GM18526 (cell line): ENCODE data around the gene RAPGEF5.

Experiments
- POLR2A ChIP-seq: IDR thresholded peaks from 3 replicates; pipeline ENCODE4 v1.6.1; 2011; ENCODE audit not compliant: insufficient read length; ENCODE audit errors: extremely low read depth

Gene RAPGEF5

DNA sequence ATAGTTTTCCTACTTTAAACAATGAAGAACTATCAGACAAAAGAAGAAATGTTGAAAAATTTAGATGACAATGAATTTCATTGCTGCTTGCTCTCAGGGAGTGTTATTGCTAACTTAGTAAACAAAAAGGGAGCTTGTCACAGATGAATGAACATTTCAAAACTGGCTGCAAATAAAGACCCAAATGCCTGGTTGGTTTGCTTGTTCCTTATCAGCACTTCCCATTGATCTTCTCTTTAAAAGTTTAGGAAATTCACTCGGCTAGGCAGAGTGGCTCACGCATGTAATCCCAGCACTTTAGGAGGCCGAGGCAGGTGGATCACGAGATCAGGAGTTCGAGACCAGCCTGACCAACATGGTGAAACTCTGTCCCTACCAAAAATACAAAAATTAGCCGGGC, 167.2 kb downstream of the RAPGEF5 start:
- TF ChIP-seq POLR2A, result no peak

DNA sequence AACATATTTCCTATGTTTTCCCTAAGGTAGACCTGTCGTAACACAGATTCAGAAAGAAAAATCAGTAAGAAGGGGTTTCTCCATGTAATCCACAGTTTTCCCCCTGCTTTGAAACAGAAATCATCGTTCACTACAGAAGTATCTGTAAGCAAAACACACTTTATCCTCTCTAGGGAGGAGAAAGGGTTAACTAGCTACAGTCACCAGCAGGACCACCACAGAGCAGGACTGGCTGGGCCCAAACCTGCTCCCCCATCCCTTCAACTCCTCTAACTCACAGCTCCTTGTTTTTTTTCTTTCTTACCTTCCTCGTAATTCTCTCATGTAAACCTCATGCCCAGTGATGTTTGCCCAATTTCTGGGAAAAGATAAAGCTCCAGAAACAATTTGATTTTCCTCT, 167.7 kb downstream of the RAPGEF5 start:
- TF ChIP-seq POLR2A, result no peak

GRCh38 chr7:22187691-22188348, 169.1 kb downstream of the RAPGEF5 start:
- no peak for TF ChIP-seq POLR2A

- no peak for TF ChIP-seq POLR2A
Measured at GRCh38 chr7:22185559-22185958, 171.4 kb downstream of the RAPGEF5 start.

- TF ChIP-seq POLR2A, result no peak
Measured at GRCh38 chr7:22184549-22185199, 172.3 kb downstream of the RAPGEF5 start.

DNA sequence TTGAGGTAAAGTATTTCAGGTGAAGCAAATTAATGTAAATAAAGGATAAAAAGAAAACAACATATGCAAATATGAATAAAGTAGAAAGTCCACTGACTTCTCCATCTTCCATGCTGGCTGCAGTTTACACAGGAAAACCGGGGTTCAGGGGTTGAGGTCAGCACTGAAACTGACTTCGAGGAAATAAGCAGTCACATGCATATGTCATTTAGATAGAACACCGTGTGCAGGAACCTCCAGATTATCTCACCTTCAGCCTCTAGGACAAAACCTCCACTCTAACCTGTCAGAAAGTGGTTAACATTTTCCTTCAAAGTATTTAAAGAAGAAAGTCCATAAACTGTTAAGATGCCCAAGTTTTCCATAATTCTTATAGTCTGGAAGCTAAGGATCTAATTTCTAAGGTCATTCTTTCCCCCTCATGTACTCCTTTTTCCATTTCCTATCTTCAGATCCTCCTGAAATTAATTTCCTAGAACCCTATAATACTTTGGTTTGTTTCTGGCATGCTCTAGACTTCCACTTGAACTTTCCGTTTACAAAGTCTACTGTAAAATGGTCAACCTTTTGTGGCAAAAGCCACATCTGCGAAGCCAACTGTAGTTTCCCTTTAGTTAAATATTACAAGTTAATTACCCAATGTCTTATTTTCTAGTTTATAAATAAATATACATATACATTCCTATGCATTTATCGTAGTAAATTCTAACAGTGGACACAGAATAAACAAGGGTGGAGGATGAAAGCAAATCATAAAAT, 173.3 kb downstream of the RAPGEF5 start:
- TF ChIP-seq POLR2A, result no peak

GRCh38 chr7:22182149-22182548, 174.8 kb downstream of the RAPGEF5 start:
- TF ChIP-seq POLR2A, result no peak

GRCh38 chr7:22181663-22182062, 175.3 kb downstream of the RAPGEF5 start:
- no peak for TF ChIP-seq POLR2A

DNA sequence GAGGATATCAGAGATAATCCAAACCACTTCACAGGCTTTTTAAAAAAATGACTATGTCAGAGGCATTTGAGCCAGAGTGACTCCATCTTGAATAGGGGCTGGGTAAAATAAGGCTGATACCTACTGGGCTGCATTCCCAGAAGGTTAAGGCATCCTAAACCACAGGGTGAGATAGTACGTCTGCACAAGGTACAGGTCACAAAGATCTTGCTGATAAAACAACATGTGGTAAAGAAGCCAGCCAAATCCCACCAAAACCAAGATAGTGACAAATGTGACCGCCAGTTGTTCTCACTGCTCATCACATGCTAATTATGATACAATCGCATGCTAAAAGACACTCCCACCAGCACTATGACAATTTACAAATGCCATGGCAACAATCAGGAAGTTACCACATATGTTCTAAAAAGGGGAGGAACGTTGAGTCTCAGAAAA, 177.5 kb downstream of the RAPGEF5 start:
- no peak for TF ChIP-seq POLR2A

DNA sequence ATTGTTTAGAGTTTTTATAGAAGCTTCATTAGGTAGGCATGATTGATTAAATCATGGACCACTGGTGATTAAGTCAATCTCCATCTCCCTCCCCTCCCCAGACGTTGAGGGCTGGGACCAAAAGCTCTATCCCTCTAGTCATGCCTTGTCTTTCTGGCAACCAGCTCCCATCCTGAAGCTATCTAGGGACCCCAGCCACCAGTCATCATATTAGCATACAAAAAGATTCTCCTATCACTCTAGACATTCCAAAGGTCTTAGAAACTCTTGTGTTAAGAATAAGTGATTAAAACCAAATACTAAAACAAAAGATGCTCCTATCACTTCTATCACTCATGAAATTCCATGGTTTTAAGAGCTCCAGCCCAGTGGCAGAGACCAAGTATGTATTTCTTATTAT, 178.2 kb downstream of the RAPGEF5 start:
- no peak for TF ChIP-seq POLR2A

- no peak for TF ChIP-seq POLR2A
Measured at GRCh38 chr7:22176791-22177412, 180.1 kb downstream of the RAPGEF5 start.

DNA sequence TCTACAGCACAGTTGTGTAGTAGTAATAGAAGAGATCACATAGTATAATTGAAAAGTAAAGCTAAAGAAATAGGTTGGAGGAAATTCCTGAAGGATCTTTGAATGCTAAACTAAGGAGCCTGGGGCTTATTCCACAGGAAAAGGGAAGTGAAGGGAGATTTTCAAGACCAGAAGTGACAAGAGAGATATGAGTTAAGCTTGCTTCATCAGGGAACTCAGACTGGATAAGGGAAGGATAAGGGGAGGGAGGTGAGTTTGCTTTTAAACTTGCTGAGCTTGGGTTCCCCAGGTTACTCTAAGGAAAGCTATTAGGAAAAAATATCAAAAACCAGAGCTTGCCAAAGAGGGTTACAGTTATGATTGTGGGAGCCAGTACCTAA, 182.4 kb downstream of the RAPGEF5 start:
- no peak for TF ChIP-seq POLR2A

DNA sequence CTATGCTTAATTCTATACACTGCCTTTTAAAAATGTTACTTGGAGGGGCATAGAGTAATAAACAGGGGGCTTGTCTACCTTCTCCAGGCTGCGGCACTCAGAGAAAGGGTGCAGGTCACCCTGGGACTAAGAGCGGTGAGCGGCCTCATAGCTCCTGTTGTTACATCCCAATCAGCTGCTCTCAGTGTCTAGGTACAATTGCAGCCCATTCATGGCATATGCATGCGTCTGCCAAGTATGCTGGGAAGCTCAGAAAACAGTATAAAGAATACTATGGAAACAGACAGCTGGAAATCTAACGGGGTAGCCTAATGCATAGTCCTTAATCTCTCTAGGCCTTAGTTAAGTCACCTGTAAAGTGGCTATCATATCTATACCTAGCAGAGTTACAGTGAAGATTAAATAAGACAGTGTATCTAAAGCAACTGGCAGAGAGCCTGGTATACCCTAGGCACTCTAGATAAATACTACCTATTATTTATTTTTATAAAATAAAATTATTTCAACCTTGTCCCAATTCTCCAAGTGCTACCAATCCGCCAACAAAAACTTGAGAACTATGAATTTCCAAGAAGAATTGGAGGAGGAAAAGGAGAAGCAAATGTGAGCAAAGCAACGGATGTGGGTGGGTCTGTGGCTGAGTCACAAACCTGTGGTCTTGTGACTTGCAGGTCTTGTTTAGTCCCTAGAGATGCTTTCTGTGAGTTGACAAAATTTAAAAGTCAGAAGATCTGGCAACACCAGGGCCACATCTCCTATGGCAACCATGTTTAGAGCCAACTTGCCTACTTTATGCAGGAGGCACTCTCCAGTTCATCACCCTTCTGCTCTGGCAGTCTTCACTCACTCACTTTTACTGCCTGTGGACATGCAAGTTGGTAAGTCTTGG, 183.0 kb downstream of the RAPGEF5 start:
- TF ChIP-seq POLR2A, result no peak

- TF ChIP-seq POLR2A, result no peak
Measured at GRCh38 chr7:22168129-22168634, 188.8 kb downstream of the RAPGEF5 start.

GRCh38 chr7:22167482-22167881, 189.5 kb downstream of the RAPGEF5 start:
- TF ChIP-seq POLR2A, result no peak

DNA sequence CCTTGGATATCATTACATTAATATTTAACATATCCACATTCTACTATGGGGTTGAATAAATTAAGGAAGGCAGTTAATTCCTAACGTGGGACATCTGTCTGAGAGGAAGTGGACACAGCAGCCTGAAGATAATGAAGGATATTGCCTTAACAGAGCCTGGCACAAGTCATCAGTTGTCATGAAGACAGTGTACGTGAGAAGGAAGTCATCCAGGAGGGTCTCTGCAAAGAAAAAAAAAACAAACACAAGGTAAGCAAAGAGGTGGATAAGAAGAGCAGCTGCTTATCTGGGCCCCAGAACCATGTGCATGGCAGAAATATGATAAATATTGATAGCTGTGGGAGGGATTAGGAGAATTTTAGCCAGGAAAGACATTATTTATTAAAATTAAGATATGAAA, 190.0 kb downstream of the RAPGEF5 start:
- TF ChIP-seq POLR2A, result no peak
